ENCODE results near the gene INO80.

INO80 gene

GRCh38 chr15:40969363-40969762 lies 146.7 kb downstream of the INO80 start:
- no peaks in the 10 kb centered on the region for H3K9me3 ChIP-seq (ENCODE audit: insufficient read depth, low read length)
- no peak for TF ChIP-seq CTCF (IDR thresholded peaks at IDR 0.05; ENCODE audit: low read depth, low read length)
- no peak for TF ChIP-seq EZH2phosphoT487 (IDR thresholded peaks at IDR 0.05; ENCODE audit: low read depth)

GRCh38 chr15:40968290-40969085 lies 147.6 kb downstream of the INO80 start:
- no peaks in the 10 kb centered on the region for H3K36me3 ChIP-seq (replicated peaks; ENCODE audit: low read depth, low read length)
- H3K4me2 ChIP-seq (ENCODE audit: low read length): no peak overlapping the region
- H3K27ac ChIP-seq (ENCODE audit: low read length): no peak overlapping the region
- no peak for TF ChIP-seq EZH2phosphoT487 (IDR thresholded peaks at IDR 0.05; ENCODE audit: low read depth)
- TF ChIP-seq CTCF (IDR thresholded peaks at IDR 0.05; ENCODE audit: low read depth, low read length): no peak
- no peaks in the 10 kb centered on the region for H3K4me1 ChIP-seq (ENCODE audit: low read length)
- H3K79me2 ChIP-seq (ENCODE audit: low read length): no peaks in the 10 kb centered on the region
- no peak overlapping the region for H3K4me3 ChIP-seq (ENCODE audit: low read length)
- no peaks in the 10 kb centered on the region for H4K20me1 ChIP-seq (ENCODE audit: insufficient read depth, low read length)
- no peak overlapping the region for H2AFZ ChIP-seq (ENCODE audit: low read depth, low read length)
- no peaks in the 10 kb centered on the region for H3K27me3 ChIP-seq (ENCODE audit: low read depth, low read length)
- no peak overlapping the region for H3K9ac ChIP-seq (ENCODE audit: low read length)
- H3K9me3 ChIP-seq (ENCODE audit: insufficient read depth, low read length): no peaks in the 10 kb centered on the region

More at GRCh38 chr15:40969363-40969762, 146.7 kb downstream of the INO80 start:
- no peak overlapping the region for H3K9ac ChIP-seq (ENCODE audit: low read length)
- H4K20me1 ChIP-seq (ENCODE audit: insufficient read depth, low read length): no peaks in the 10 kb centered on the region
- H3K4me1 ChIP-seq (ENCODE audit: low read length): no peaks in the 10 kb centered on the region
- H3K4me3 ChIP-seq (ENCODE audit: low read length): no peak overlapping the region
- H3K27me3 ChIP-seq (ENCODE audit: low read depth, low read length): no peaks in the 10 kb centered on the region
- no peak overlapping the region for H2AFZ ChIP-seq (ENCODE audit: low read depth, low read length)
- no peaks in the 10 kb centered on the region for H3K79me2 ChIP-seq (ENCODE audit: low read length)
- H3K27ac ChIP-seq (ENCODE audit: low read length): no peak overlapping the region
- no peaks in the 10 kb centered on the region for H3K36me3 ChIP-seq (replicated peaks; ENCODE audit: low read depth, low read length)
- no peak overlapping the region for H3K4me2 ChIP-seq (ENCODE audit: low read length)

- Histone ChIP-seq H3K9ac (ENCODE audit: low read length) (no peak overlapping the region), H3K4me1 (ENCODE audit: low read length) (no peaks in the 10 kb centered on the region), H3K27ac (ENCODE audit: low read length) (no peak overlapping the region), H3K79me2 (ENCODE audit: low read length) (no peaks in the 10 kb centered on the region), H3K4me3 (ENCODE audit: low read length) (no peak overlapping the region), H3K4me2 (ENCODE audit: low read length) (no peak overlapping the region), H3K9me3 (ENCODE audit: insufficient read depth, low read length) (no peaks in the 10 kb centered on the region), H2AFZ (ENCODE audit: low read depth, low read length) (no peak overlapping the region), H3K36me3 (replicated peaks; ENCODE audit: low read depth, low read length) (no peaks in the 10 kb centered on the region), H3K27me3 (ENCODE audit: low read depth, low read length) (no peaks in the 10 kb centered on the region), H4K20me1 (ENCODE audit: insufficient read depth, low read length) (no peaks in the 10 kb centered on the region)
- TF ChIP-seq EZH2phosphoT487 (IDR thresholded peaks at IDR 0.05; ENCODE audit: low read depth) (no peak), CTCF (IDR thresholded peaks at IDR 0.05; ENCODE audit: low read depth, low read length) (no peak)
Measured at GRCh38 chr15:40964634-40965033, 151.4 kb downstream of the INO80 start.

GRCh38 chr15:40964006-40964405 lies 152.1 kb downstream of the INO80 start:
- Histone ChIP-seq H4K20me1 (ENCODE audit: insufficient read depth, low read length) (no peaks in the 10 kb centered on the region), H3K9ac (ENCODE audit: low read length) (no peak overlapping the region), H3K4me3 (ENCODE audit: low read length) (no peak overlapping the region), H3K79me2 (ENCODE audit: low read length) (no peaks in the 10 kb centered on the region), H3K4me1 (ENCODE audit: low read length) (no peaks in the 10 kb centered on the region), H3K36me3 (replicated peaks; ENCODE audit: low read depth, low read length) (no peaks in the 10 kb centered on the region), H3K9me3 (ENCODE audit: insufficient read depth, low read length) (no peaks in the 10 kb centered on the region), H3K27me3 (ENCODE audit: low read depth, low read length) (no peaks in the 10 kb centered on the region), H3K4me2 (ENCODE audit: low read length) (no peak overlapping the region), H2AFZ (ENCODE audit: low read depth, low read length) (no peak overlapping the region; the same call in 1 of the 2 replicates), H3K27ac (ENCODE audit: low read length) (no peak overlapping the region)
- TF ChIP-seq EZH2phosphoT487 (IDR thresholded peaks at IDR 0.05; ENCODE audit: low read depth): no peak
- TF ChIP-seq CTCF (IDR thresholded peaks at IDR 0.05; ENCODE audit: low read depth, low read length): no peak
